Osteocyte (in vitro differentiated cells): ENCODE data around the gene ZYG11B. TPM values are rescaled to one million over a fixed set of nuclear protein-coding genes. Genes with fewer than 3 reads are reported as not detected.
A peak's percentile ranks its signal among the peaks of the same experiment; 100 is the strongest.
"Not testable (repeated sequence)": the region's sequence is repeated elsewhere in the genome, so short reads cannot be mapped to it uniquely, and the experiment has no call there.

Experiments used
- DNase-seq: peaks from one replicate; pipeline ENCODE4 v3.0.0; 2021; ENCODE audit warnings: mixed read lengths; ENCODE audit not compliant: unreplicated experiment; ENCODE audit errors: extremely low spot score
- H3K27ac Mint-ChIP-seq: one replicate; pipeline ENCODE4 v1.8.0; 2021; ENCODE audit warnings: mild to moderate bottlenecking, mixed read lengths; ENCODE audit not compliant: unreplicated experiment
- H3K27me3 Mint-ChIP-seq: one replicate; pipeline ENCODE4 v1.8.0; 2021; ENCODE audit warnings: mixed read lengths; ENCODE audit not compliant: unreplicated experiment
- H3K36me3 Mint-ChIP-seq: one replicate; pipeline ENCODE4 v1.8.0; 2021; ENCODE audit warnings: mixed read lengths; ENCODE audit not compliant: unreplicated experiment
- H3K4me1 Mint-ChIP-seq: one replicate; pipeline ENCODE4 v1.8.0; 2021; ENCODE audit warnings: mixed read lengths; ENCODE audit not compliant: unreplicated experiment
- H3K4me3 Mint-ChIP-seq: one replicate; pipeline ENCODE4 v1.8.0; 2021; ENCODE audit warnings: mild to moderate bottlenecking, moderate library complexity, mixed read lengths; ENCODE audit not compliant: unreplicated experiment
- H3K9me3 Mint-ChIP-seq: one replicate; pipeline ENCODE4 v1.8.0; 2021; ENCODE audit warnings: mixed read lengths; ENCODE audit not compliant: unreplicated experiment
- total RNA-seq: library from RNA; stranded (reverse); gene quantifications from 2 replicates; pipeline ENCODE4 v1.2.1, GENCODE V29; 2021
- TF ChIP-seq, protein P1 (sequence below): fragments of 200-600 bp; sonication (generic); IDR thresholded peaks from 2 replicates; pipeline ENCODE4 v1.5.0; 2021; ENCODE audit warnings: antibody characterized with exemption, mild to moderate bottlenecking, moderate library complexity

The ZYG11B gene
- total RNA-seq, 1 donor from 2014 or later, result 34.3 TPM

DNA sequence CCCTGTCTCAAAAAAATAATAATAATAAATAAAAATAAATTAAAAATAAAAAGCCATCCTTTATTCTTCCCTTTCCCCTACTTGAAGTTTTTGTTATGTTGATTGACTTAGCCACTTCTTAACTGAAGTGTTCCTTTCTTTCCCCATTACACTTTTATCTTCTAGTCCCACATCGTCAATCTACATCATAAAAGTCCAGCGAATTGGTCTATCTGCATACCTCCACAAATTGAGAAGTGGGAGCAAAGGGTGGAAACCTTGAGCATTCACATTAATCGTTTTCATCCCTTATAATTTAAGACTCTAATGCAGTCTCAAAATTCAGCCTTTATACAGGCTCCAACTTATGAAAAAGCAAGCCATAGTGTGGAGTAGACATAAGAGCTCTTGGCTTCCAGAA, 109.8 kb downstream of the ZYG11B start:
- H3K4me3 Mint-ChIP-seq, result no peak overlapping the region
- no peaks in the 10 kb centered on the region for H3K36me3 Mint-ChIP-seq
- no peak for DNase-seq
- H3K9me3 Mint-ChIP-seq, result no peaks in the 10 kb centered on the region
- H3K4me1 Mint-ChIP-seq, result no peaks in the 10 kb centered on the region
- TF ChIP-seq, protein P1, sequence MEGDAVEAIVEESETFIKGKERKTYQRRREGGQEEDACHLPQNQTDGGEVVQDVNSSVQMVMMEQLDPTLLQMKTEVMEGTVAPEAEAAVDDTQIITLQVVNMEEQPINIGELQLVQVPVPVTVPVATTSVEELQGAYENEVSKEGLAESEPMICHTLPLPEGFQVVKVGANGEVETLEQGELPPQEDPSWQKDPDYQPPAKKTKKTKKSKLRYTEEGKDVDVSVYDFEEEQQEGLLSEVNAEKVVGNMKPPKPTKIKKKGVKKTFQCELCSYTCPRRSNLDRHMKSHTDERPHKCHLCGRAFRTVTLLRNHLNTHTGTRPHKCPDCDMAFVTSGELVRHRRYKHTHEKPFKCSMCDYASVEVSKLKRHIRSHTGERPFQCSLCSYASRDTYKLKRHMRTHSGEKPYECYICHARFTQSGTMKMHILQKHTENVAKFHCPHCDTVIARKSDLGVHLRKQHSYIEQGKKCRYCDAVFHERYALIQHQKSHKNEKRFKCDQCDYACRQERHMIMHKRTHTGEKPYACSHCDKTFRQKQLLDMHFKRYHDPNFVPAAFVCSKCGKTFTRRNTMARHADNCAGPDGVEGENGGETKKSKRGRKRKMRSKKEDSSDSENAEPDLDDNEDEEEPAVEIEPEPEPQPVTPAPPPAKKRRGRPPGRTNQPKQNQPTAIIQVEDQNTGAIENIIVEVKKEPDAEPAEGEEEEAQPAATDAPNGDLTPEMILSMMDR, result no peak
- no peak overlapping the region for H3K27ac Mint-ChIP-seq
- H3K27me3 Mint-ChIP-seq, result no peaks in the 10 kb centered on the region

DNA sequence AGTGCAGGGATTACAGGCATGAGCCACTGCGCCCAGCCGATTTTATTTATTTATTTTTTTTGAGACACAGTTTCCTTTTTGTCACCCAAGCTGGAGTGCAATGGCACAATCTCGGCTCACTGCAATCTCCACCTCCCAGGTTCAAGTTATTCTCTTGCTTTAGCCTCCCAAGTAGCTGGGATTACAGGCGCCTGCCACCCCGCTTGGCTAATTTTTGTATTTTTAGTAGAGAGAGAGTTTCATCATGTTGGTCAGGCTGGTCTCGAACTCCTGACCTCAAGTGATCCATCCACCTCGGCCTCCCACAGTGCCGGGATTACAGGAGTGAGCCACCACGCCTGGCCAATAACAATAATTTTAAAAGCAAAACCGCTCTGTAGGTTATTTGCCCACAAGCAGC, 112.9 kb downstream of the ZYG11B start:
- not testable (repeated sequence) for H3K27me3 Mint-ChIP-seq, H3K9me3 Mint-ChIP-seq, DNase-seq, H3K4me3 Mint-ChIP-seq, H3K4me1 Mint-ChIP-seq, H3K27ac Mint-ChIP-seq, H3K36me3 Mint-ChIP-seq

DNA sequence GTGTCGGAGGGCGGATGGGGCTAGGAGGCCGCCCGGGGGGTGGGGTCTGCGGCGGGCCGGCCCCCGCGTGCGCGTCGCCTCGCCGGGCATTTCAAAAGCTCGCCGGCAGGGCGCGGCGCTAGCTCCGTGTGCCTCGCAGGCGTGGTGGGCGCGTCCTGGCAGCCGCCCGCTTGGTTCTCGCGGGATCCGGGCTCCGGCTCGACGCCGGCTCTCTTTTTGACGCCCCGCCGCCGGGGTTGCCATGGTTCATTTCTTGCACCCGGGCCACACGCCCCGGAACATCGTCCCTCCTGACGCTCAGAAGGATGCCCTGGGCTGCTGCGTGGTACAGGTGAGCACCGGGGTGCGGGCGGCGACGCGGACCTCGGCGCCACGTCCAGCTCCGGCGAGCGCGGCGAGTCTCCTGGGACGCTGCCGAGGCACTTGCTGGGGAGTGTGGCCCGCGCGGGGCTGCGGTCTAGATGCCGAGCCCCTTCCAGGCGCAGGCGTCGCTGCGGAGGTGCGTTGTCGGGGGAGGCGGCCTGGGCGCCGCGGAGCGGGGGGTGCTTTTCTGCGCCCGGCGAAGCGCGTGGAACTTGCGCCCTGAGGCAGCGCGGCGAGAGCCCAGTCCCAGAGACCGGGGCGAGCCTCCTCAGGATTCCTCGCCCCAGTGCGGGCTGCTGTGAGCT, 116.5 kb downstream of the ZYG11B start, which contains the start of gene ZYG11A:
Gene ZYG11A (plus strand): TSS at position 118 of the 668 bp plus-strand sequence. CDS start 124 bp downstream, at position 242.
- peaks cover 6% of the 10 kb centered on the region for H3K27me3 Mint-ChIP-seq

DNA sequence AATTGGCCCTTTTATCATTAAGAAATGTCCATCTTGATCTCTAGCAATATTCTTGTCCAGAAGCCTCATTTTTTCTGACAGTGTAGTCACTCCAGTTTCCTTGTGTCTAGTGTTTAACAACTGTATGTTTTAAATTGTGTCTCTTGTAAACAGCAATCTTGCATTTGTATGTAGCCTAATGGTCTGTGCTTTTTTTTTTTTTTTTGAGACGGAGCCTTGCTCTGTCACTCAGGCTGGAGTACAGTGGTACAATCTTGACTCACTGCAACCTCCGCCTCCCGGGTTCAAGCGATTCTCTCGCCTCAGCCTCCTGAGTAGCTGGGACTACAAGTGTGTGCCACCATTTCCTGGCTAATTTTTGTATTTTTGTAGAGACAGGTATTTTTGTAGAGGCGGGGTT, 118.9 kb downstream of the ZYG11B start:
- H3K9me3 Mint-ChIP-seq, DNase-seq, H3K4me3 Mint-ChIP-seq, H3K36me3 Mint-ChIP-seq, H3K27ac Mint-ChIP-seq, H3K27me3 Mint-ChIP-seq, H3K4me1 Mint-ChIP-seq: not testable (repeated sequence)

More for the DNA sequence above, 116.5 kb downstream of the ZYG11B start, which contains the start of gene ZYG11A:
- Mint-ChIP-seq H3K4me3 (peak within 1 kb of the TSS; percentile 70), H3K36me3 (no peaks in the 10 kb centered on the region), H3K27ac (no peak within 1 kb of the TSS), H3K9me3 (no peaks in the 10 kb centered on the region), H3K4me1 (peaks cover 8% of the 10 kb centered on the region)
- TF ChIP-seq, protein P1, result peak; percentile 53
- peak; percentile 87 for DNase-seq

DNA sequence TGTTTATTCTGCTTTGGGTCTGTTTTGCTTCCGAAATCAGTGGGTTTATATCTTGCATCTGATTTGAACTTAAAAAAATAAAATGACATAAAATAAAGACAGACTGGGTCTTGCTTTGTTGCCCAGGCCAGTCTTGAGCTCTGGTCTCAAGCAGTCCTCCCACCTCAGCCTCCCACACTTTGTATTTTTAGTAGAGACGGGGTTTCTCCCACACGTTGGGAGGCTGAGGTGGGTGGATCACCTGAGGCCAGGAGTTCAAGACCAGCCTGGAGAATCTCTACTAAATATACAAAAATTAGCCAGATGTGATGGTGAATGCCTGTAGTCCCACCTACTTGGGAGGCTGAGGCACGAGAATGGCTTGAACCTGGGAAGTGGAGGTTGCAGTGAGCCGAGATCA, 122.2 kb downstream of the ZYG11B start:
- Mint-ChIP-seq H3K9me3 (no peaks in the 10 kb centered on the region), H3K36me3 (no peaks in the 10 kb centered on the region), H3K27me3 (peaks cover 6% of the 10 kb centered on the region), H3K4me3 (no peak overlapping the region), H3K4me1 (peaks cover 2% of the 10 kb centered on the region), H3K27ac (no peak overlapping the region)
- TF ChIP-seq, protein P1, result no peak
- no peak for DNase-seq

DNA sequence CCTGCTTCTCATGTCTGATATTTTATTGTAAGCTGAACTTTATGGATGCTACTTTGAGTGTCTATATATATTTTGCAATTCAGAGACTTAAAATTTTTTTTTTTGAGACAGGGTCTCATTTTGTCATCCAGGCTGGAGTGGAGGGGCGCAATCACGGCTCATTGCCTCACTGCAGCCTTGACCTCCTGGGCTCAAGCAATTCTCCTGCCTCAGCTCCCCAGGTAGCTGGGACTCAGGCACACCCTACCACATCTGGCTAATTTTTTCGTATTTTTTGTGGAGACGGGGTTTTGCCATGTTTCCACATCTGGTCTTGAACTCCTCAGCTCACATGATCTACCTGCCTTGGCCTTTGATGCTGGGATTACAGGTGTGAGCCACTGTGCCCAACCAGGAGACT, 124.7 kb downstream of the ZYG11B start:
- Mint-ChIP-seq H3K4me3 (no peak overlapping the region), H3K27me3 (peaks cover under 1% of the 10 kb centered on the region), H3K9me3 (no peaks in the 10 kb centered on the region), H3K27ac (no peak overlapping the region), H3K4me1 (no peaks in the 10 kb centered on the region), H3K36me3 (no peaks in the 10 kb centered on the region)
- no peak for DNase-seq
- TF ChIP-seq, protein P1, result no peak
